ENCODE measurements around the gene HOXC5. TPM values are rescaled to one million over a fixed set of nuclear protein-coding genes. Genes with fewer than 3 reads are reported as not detected.

HOXC5 gene
- total RNA-seq, 4 donors from 2014 or later, result 0.27 TPM; not detected in 3

- 5 to 40% methylated on average over 1 to 4 of the region's 21 CpGs for WGBS, 2 donors
- intact Hi-C loops (cut with DNase I), result loop anchor here (10.0 kb wide), 1 partner anchor 221 kb away; no protein-coding TSS in a partner anchor
- peaks cover 89% of the 10 kb centered on the region for H3K27me3 ChIP-seq
Measured at GRCh38 chr12:53985692-53985993, 47.2 kb upstream of the HOXC5 start.

DNA sequence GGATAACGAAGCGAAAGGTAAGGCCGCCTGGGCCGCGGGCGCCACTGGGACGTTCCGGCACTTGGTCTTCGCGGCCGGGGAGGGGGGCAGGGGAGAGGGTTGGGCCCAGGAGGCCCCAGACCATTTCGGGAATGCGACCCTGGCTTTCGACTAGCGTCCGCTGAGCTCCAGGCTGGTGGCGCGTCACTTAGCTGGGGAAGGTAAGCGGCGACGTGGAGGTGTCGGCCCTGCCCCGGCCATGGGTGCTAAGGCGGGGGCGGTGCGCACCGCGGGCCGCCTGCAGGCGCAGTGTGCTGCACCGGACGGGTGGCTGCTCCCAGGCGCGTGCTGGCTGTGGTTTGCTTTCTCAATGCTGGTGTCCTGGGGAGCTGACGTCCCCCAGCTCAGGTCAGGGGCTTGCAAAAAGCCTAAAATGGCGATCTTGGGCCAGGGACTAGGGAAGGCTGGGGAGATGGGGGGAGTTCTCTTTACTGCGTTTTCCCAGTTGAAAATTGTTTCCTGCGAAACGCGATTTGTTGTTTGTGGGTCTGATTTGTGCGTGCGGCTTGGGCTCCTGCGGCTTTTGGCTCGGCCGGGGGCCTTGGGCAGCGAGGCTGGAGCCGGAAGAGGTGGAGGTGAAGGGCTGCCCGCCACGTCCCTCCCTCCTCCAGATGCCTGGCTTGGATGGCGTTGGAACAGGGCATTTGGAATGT, 46.7 kb upstream of the HOXC5 start:
- Histone ChIP-seq H3K27me3 (peaks cover 89% of the 10 kb centered on the region), H3K4me3 (replicated peaks in 1 of 3) (peak overlapping the region in 1 of 3 donors; percentile 0), H3K4me1 (peaks cover 17 to 18% of the 10 kb centered on the region in 2 donors), H3K9me3 (no peaks in the 10 kb centered on the region), H3K27ac (no peak overlapping the region), H3K36me3 (no peaks in the 10 kb centered on the region)
- TF ChIP-seq CTCF (IDR thresholded peaks at IDR 0.05) (no peak), POLR2A (IDR thresholded peaks at IDR 0.05) (no peak)
- no peak for DNase-seq
- intact Hi-C loops (cut with DNase I), result loop anchor here (10.0 kb wide), 1 partner anchor 221 kb away; no protein-coding TSS in a partner anchor
- WGBS, 2 donors, result 5 to 7% methylated on average over 20 to 35 of the region's 50 CpGs

More at GRCh38 chr12:53985692-53985993, 47.2 kb upstream of the HOXC5 start:
- TF ChIP-seq CTCF (IDR thresholded peaks at IDR 0.05) (no peak), POLR2A (IDR thresholded peaks at IDR 0.05) (no peak)
- Histone ChIP-seq H3K36me3 (no peaks in the 10 kb centered on the region), H3K4me1 (peaks cover 17 to 18% of the 10 kb centered on the region in 2 donors), H3K4me3 (replicated peaks in 1 of 3) (peak overlapping the region in 1 of 3 donors; percentile 0), H3K9me3 (no peaks in the 10 kb centered on the region), H3K27ac (no peak overlapping the region)
- no peak for DNase-seq

DNA sequence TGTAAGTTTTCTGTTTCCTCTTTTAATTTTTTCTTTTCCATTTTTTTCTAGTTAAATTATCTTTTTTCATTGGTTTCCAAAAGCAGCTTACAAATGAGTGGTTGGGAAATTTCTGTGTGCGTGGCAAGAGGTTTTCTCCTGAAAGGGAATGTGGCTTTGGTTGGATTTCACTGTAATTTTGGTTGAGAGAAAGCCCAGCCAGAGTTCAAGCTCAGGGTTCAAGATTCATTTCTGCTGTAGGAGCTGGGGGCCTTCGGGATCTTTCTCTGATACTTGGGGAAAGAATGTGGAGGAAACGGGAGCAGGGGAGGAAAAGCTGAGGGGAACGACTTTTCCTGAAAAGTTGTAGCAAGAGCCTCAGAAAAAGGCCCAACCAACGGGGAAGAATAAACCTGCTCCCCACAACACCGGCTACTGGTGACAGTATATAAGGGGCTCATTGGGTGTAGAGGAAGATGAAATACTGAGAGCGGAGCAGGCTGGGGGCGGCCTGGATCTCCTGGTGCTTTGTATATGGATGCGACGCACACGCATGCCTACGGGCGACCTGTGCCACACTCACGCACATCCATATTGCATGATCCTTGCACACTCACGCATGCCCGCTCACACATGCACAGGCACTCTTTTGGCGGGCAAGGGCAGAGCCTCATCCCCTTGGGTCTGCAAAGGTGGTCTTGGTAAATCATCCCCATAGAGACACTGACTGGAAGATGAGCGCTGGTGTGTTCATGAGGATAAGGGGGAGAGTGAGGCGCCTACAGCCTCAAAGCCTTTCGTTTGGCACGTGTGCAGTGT, 46.0 kb upstream of the HOXC5 start:
- Histone ChIP-seq H3K36me3 (no peaks in the 10 kb centered on the region), H3K4me1 (peaks cover 17 to 18% of the 10 kb centered on the region in 2 donors), H3K27ac (no peak overlapping the region), H3K27me3 (peaks cover 89% of the 10 kb centered on the region), H3K4me3 (replicated peaks in 1 of 3) (no peak overlapping the region), H3K9me3 (no peaks in the 10 kb centered on the region)
- no peak for TF ChIP-seq POLR2A (IDR thresholded peaks at IDR 0.05)
- TF ChIP-seq CTCF (IDR thresholded peaks at IDR 0.05), result no peak
- WGBS, 2 donors, result 16 to 22% methylated on average over 21 of the region's 21 CpGs
- DNase-seq, result no peak
- intact Hi-C loops (cut with DNase I), result loop anchor here (10.0 kb wide), 1 partner anchor 222 kb away; no protein-coding TSS in a partner anchor

DNA sequence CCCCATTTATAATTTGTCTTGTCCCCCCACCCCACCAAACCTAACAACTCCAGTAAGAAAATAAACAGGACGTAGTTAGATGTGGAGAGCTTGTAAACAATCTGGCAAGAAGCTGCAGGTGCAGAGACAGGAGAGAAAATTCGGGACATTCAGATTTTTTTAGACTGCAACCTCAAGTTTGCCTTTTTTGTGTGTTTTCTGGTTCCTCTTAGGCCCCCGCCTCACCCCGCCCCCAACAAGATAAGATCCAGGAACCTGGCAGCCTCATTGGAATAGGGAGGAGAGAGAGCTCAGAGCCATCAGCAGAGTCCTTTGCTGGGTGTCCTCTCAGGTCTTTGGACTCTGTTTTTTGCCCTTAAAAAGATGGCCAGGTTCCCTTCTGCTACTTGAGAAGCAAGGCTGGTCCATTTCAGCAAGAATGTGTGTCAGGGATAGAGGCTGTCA, 45.0 kb upstream of the HOXC5 start:
- TF ChIP-seq CTCF (IDR thresholded peaks at IDR 0.05) (no peak), POLR2A (IDR thresholded peaks at IDR 0.05) (no peak)
- WGBS, 2 donors, result 12 to 25% methylated on average over 4 of the region's 4 CpGs
- Histone ChIP-seq H3K27ac (no peak overlapping the region), H3K4me1 (peaks cover 17 to 18% of the 10 kb centered on the region in 2 donors), H3K9me3 (no peaks in the 10 kb centered on the region), H3K27me3 (peaks cover 88% of the 10 kb centered on the region), H3K36me3 (no peaks in the 10 kb centered on the region), H3K4me3 (replicated peaks in 1 of 3) (no peak overlapping the region)
- no peak for DNase-seq
- intact Hi-C loops (cut with DNase I), result loop anchor here (10.0 kb wide), 1 partner anchor 223 kb away; no protein-coding TSS in a partner anchor
